GM18511 (cell line): ENCODE data around the gene SHROOM3.
A peak's percentile ranks its signal among the peaks of the same experiment; 100 is the strongest.

Experiments
- ATAC-seq: cut with Tn5 transposase; IDR thresholded peaks from one replicate; pipeline ENCODE4 v1.9.1; 2021; ENCODE audit warnings: mild to moderate bottlenecking, moderate library complexity; ENCODE audit not compliant: unreplicated experiment

Gene SHROOM3

DNA sequence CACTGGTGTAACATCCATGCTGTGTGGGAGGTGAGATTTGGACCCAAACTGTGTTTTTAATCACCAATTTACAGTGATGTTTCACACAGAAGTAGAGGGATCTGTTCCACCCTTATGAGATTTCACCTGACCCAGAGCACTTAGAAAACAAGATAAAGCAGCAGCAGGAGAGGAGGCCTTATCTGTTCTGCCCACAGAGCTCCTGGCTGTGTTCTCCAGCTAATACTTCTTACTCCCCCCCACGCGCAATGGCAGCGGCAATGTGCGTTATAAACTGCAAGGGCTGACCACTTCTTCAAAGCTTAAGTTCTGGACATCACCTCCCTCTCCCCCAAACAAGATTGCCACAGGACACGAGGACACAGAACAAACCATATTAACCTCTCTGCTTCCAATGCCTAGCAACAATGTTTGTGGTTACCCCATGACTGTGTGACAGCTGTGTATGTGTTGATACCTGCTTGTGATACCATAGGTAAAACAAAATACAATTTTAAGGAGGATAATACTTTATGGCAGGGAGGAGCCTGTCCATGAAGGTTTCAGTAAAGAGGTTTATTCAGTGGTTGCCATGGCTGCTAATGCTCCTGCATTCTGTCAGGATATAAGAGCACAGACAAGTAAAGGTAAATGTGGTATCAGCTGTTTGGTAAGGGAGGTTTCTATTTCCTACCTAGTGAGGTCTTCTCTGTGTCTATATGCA lies 252.9 kb downstream of the SHROOM3 start:
- ATAC-seq, result no peak

DNA sequence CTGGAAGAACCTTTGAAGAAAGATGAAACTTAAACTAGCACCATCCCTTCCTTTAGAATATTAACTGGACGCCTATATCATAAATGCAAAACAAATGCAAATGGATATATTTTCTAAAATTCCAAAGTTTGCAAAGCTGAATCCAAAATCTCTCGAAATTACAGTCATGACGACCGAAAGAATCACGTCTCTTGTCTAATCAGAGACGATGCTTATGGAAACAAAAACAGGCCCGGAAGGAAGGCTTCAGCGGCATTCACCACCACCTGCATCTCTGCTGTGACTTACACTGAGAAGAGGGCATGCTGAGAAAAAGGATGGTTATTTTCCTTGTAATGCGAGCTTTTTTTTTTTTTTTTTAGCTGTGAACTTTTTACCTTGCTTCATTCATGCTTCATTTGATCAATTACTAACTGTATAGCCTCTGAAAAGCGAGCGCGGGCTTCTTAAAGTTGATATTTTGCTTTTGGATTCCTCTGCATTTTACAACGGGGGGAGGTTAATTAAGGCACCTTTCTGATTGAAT lies 253.7 kb downstream of the SHROOM3 start:
- ATAC-seq, result peak; percentile 38

DNA sequence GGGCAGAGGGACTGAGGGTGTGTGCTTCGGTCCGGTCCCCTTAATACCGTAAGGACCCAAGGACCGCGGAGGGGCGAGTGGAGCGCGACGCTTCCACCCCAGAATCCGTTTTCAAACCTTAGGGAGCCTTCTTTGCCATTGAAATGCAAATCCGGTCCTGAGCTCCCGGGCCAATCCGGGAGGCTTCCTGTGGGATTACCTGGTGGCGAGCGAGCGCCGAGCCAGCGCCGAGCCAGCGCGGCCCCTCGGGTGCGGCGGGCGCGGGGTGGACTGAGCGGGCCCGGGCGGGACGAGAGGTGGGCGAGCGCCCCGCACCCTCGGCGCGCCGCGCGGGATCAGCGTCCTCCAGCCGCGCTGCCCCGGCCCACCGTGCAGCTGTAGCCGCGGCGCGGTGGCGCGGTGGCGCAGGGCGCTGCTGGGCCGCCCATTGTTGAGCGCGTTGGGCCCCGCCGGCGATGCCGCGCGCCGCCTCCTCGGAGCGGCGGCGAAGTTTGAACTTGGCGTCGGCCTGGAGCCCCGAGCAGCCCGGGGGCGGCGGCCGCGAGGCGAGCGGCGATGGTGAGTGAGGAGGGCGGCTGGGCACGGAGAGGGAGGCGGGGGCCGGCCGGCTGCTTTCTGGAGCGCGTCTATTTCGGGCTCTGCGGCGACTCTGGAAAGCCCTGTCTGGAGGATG lies 254.3 kb downstream of the SHROOM3 start:
- peak; percentile 51 for ATAC-seq

DNA sequence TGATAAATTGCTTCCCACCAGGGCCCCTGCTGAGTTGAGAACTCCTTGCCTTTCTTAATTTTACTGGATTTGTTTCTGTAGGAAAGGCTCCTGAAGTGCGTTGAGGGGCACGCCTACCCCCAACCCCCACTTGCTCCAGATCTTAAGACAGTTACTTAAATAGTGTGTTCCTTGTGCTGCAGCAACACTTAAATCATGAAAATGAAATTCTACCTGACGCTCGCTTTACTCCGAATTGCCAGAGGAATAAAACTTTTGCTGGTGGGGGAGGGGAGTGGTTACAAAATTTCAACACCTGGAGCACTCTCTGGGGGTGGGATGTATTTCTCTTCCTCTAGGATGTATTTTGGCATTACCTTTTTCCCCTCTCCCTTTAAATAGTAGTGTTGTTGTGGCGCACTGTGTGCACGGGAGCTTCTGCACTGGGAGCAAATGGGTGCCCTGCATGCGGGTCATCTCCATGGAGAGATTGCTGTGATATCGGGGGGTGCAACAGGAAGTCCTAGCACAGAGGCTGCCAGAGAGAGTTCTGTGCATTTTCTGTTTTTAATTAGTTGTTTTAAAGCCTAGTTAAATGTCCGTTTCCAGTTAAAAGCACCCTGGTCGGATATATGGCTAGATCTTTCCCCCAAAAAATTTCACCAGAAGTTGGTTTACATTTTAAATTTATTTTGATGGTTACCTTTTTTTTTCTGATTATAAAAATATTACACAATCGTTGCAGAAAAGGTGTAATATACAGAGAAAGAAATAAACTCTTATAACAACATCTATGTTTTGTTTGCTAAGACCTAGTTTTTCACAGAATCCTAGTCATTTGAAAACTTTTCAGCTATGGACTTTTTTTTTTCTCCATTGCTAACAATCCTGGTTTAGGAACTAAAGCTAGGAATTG lies 255.2 kb downstream of the SHROOM3 start:
- no peak for ATAC-seq

DNA sequence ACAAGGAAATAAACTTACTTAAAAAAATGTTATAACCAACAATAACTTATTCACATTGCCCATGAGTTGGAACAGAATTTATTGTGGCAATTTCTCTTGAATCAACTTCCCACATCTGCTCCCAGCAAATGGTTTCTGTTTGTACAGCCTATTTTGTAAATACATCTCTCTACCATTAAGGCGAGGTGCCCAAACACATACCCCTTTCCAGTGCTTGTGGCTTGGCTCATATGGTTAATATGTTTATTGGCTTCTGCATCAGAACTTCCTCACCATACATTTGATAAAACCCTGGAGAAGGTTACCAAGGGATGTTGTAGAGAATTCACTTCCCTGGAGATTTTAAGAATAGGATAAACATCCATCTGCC lies 255.9 kb downstream of the SHROOM3 start:
- ATAC-seq, result no peak

DNA sequence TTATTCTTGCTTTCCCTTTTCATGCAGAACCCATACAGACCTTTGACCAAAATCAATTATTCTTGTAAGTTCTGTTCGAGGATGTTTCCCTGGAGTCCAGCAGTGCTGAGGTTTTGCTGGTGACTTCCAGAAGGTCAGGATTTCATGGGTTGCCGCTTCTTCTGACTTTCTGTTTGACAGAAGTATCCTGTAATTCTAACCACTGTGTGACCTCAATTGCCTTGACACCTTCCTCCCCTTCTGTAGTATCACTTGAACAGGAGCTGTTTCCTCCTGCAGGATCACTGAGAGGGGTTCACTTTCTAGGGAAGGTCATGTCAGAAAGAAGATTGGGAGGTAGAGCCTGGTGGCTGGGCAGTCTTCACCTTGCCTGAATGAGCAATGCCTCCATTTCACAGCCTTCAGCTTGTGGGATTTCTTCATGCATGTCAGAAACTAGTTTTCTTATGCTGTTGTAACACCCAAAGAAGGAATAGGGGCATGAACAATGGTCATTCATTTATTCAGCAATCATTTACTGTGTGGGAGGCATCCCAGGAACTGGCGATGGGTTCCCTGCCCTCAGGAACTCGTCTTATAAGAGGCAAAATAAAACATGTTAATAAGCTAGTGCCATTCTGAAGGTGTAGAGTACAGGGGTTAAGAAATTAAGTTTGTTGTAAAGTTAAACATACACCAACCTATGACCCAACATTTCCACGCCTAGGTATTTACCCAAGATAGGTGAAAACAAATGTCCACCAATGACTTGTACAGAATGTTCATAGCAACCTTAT lies 257.0 kb downstream of the SHROOM3 start:
- ATAC-seq, result no peak

DNA sequence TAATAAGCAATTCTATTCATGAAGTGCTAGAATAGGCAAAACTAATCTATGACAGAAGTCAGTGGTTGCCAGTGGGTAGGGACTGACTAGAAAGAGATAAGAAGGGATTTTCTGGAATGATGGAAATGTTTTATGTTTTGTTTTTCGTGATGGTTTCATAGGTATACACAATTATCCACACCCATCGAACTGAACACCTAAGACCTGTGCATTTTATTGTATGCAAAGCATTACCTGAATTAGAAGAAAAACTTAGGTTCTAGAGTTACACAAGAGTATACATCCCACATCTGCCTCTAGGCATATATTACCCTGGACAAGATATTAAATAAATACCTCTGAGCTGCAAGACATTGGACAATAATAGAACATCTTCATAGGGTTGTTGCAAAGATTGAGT lies 257.7 kb downstream of the SHROOM3 start:
- ATAC-seq, result no peak

DNA sequence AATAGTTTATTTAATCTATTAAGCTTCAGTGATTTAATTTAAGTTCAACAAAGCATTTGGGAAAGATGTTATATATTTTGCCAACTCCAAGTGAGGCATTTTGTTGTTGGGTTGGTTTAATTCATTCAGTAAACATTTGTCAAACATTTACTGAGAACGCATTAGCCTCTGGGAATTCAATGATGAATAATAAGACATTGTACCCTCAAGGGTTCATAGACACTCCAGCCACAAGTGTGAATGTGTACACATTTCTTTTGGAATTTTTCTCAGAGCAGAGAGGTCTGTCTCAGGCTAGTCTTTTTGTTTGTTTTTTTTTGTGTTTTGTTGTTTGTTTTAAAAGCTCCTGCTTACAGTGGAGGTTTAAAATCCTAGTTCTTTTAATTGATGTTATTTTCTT lies 259.0 kb downstream of the SHROOM3 start:
- ATAC-seq, result no peak

DNA sequence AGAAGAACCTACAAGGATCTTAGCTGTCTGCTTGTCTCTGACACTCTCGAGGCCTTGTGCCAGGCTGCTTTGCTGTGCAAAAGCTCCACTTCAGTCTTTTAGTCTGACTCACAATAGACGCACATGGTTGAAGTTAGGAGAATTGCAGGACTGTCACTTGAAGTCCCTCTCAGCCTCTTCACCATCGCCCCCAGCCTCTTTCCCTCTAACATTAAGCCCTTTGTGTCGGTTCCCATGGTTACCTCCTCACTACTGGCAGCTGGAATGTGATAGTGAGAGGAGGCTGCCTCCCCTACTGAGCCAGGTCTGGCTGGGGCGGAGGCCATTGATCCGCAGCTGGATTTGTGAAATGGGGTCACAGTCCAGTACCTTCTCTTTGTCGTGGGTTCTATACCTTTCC lies 261.1 kb downstream of the SHROOM3 start:
- no peak for ATAC-seq

DNA sequence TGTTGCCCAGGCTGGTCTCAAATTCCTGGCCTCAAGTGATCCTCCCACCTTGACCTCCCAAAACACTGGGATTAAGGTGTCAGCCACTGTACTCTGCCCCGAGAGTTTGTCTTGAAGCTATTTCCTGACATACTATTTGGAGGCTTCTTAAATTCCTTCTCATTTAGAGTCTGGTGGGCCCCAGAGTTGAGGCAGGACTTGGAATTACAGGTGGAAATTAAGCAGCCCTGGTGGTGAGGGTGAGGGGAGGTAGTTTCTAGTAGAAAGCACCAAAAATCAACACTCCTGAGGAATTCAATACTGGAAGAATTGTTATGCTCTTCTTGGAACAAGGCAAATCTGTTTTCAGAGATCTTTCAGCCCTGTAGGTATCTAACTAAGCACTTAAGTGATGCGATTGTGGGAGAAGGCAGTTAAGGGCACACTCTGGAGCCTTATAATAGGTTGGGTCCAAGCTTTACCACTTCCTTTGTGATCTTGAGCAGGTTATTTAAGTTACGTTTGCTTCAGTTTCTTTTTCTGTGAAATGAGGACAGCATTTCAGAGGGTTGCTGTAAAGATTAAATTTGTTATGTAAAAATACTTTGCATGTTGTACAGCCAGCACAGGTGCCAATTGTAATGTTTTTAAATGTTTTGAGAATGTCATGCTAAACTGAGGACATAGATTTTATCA lies 262.2 kb downstream of the SHROOM3 start:
- ATAC-seq, result peak; percentile 90

DNA sequence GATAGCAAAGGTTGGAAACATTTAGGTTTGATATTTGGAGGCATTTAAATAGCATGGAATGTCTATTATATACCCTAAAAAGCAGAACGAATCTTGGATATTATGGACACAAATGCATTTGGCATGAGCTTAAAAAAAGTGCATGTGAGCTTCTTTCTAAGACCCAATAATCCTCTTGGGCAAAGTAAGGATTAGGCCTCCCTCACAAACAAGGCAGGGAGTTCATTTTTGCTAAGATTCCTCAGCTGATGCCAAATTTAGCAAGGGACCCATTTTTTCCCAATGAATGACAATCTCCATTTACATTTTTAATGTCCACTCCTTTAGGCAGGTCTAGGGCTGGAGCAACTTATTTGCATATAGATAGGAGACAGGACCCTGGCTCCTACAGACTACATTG lies 263.1 kb downstream of the SHROOM3 start:
- no peak for ATAC-seq

DNA sequence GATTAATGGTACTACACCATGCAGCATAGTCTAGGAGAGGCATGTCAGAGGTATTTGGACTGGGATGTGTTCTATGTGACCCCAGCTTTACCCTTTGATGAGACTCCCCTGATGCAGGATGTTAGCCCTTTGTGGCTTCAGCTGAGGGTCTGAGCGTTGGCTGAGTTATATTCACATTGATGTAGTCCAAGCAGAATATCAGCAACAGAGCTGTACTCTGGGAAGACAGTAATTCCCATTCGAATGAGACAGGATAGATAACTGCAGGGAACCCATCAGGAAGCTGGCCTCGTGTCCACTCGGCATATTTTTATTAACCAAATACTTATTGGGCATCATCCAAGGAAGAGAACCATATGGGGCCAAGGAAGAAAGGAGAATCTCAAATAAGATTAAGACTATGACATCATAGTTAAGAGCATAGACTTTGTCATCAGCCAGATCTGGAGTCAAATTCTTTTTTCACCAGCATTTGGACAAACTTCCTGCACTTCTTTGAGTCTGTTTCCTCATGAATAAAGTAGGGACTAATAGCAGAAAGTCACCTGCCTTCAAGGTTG lies 264.8 kb downstream of the SHROOM3 start:
- ATAC-seq, result no peak

DNA sequence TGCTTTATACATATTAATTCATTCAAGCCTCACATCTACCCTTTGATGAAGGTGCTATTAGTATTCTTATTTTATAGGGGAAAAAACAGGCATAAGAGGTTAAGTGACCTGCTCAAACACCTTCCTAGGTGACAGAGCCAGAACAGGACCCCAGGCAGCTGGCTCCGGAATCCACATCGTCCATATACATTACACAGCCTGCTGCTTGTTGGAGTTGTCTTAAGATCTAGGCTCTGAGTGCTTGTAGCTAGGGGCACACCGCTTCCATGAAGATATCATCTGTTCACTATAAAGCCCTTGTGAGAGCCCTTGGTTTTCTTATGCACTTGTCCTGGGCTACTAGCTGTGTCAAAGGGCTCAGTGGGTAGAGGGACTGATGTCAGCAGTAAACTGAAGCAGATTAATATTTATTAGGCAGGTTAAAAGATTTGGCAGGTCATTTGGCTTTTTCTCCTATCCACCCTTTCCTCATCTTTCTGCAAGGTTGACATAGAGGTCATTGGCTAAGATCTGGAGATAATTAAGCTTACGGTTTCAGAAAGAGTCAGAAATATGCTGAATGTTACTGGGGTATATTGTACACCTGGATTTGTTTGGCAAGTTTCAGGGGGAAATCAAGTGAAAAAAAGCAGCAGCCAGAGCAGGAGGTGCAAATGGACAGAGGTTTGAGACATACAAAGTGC lies 267.6 kb downstream of the SHROOM3 start:
- peak; percentile 52 for ATAC-seq

DNA sequence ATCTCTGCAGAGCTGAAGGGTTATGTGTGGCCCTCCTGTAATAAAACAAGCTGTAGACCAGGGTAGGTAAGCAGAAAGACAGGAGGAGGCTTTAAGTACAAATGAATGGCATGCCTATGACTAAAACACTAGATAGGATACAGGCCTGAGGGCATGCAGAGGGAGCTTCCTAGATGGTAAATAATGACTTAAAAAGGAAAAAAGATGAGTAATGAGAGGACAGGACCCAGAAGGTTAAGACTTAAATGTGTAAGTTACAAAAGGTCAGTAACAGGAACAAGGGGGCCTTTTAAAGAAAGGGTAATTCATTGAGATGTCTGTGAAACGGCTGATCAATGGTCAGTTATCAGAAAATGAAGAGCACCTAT lies 268.1 kb downstream of the SHROOM3 start:
- ATAC-seq, result no peak

DNA sequence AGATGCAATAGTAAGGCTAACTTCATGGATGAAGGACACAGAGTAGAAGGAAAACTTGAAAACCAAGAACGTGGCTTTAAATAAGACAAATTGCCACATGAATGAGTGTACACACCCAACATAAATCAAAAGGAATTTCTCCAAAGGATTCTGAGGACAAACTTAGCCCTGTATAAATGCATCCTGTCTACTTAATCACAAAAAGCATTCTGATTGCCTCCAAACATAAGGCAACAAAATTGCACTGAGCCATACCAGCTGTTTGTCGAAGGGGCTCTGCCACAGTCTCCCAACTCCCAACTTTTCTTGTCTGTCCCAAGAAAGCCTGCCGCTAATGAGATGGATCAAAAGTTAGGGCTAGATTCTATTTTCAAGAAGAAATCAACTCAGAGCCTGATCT lies 268.6 kb downstream of the SHROOM3 start:
- ATAC-seq, result no peak

DNA sequence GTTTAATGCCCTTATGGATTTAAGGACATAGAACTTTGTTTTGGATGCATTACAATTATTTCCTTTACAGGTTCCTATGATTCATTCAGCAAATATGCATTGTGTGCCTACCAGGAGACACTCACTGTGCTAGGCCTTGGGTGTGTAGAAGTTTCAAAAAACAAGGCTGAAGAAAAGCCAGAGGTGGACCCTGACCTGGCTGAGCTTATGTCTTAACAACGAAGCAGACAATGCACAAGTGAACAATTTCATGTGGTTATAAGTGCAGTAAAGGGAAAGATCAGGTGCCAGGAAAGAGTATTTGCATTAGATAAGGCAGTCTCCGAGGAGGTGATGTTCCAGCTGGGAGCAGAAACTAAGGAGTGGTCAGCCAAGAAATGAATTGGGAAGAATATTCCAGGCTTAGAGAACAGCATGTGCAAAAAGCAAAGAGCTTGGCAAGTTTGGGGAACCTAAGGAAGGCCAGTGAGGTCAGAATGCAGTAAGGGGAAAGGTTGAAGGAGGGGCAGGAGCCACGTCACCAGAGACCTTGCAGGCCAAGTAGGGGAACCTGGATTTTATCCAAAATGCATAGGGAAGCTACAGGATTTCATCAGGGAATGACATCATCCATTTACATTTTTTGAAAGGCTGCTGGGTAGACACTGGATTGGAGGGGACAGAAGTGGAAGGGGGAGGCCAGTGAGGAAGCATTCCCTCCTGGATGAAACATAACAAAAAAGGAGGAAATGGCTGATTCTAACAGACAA lies 269.3 kb downstream of the SHROOM3 start:
- ATAC-seq, result no peak

DNA sequence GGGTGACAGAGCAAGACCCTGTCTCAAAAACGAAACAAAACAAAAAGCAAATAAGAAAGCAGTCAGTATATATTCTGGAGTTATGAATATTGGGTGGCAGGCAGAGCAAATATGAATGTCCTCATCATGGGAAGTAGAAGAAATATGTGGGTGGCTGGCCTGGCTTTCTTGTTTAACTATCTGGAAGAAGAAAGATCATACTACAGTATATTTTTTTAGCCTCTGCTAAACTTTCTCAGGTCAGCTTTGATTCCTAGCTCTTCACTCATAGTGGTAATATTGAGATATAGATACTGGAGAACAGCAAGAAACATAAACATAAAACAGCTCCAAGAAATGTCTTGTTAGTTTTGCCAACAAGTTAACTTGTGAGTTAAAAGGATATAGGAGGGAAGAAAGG lies 270.4 kb downstream of the SHROOM3 start:
- no peak for ATAC-seq

DNA sequence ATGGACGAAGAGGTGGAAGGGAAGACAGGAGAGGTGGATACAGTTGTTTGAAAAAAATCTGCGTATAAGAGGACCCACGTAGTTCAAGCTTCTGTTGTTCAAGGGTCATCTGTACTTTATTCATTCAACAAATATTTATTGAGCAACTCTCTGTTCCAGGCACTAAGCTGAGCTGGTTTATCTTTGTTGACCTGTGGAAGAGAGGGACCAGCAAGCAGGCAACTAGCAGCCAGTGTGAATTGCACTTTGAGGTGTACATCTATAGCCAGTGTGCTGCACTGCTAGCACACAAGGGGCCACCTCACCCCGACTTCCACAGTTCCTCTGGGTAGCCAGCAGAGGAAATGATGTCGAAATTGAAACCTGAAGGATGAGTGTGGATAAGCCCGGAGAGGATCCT lies 271.6 kb downstream of the SHROOM3 start:
- ATAC-seq, result no peak
